Activated T-cell treated with anti-CD3 and anti-CD28 coated beads for 4 hours (primary cell): Measurements from ENCODE around the gene BAG3.
"Not testable (repeated sequence)": the region's sequence is repeated elsewhere in the genome, so short reads cannot be mapped to it uniquely, and the experiment has no call there.

Source experiments
- DNase-seq: peaks from one replicate; pipeline ENCODE4 v3.0.0-alpha.2; 2020

The BAG3 gene

GRCh38 chr10:119694608-119695007 lies 43.4 kb downstream of the BAG3 start:
- no peak for DNase-seq

GRCh38 chr10:119700321-119700954 lies 49.3 kb downstream of the BAG3 start:
- DNase-seq = no peak

- DNase-seq = no peak
These were observed 50.7 kb downstream of the BAG3 start for GRCh38 chr10:119701861-119702260.

- no peak for DNase-seq
These were observed 51.4 kb downstream of the BAG3 start for GRCh38 chr10:119702583-119702982.

- DNase-seq = no peak
These were observed 52.8 kb downstream of the BAG3 start for GRCh38 chr10:119703903-119704508.

- no peak for DNase-seq
These were observed 54.3 kb downstream of the BAG3 start for GRCh38 chr10:119705434-119705831.

GRCh38 chr10:119706521-119707278 lies 55.5 kb downstream of the BAG3 start:
- DNase-seq = no peak

- DNase-seq = not testable (repeated sequence)
These were observed 56.2 kb downstream of the BAG3 start for GRCh38 chr10:119707331-119707730.

- not testable (repeated sequence) for DNase-seq
These were observed 59.8 kb downstream of the BAG3 start for GRCh38 chr10:119710935-119711334.

GRCh38 chr10:119713744-119714483 lies 62.7 kb downstream of the BAG3 start:
- no peak for DNase-seq

- no peak for DNase-seq
These were observed 63.3 kb downstream of the BAG3 start for GRCh38 chr10:119714484-119714816.

GRCh38 chr10:119715628-119716505 lies 64.7 kb downstream of the BAG3 start:
- no peak for DNase-seq

GRCh38 chr10:119723161-119723560 lies 72.0 kb downstream of the BAG3 start:
- no peak for DNase-seq

- DNase-seq = no peak
These were observed 72.4 kb downstream of the BAG3 start for GRCh38 chr10:119723624-119724023.

GRCh38 chr10:119724593-119725516 lies 73.7 kb downstream of the BAG3 start:
- no peak for DNase-seq

GRCh38 chr10:119725517-119725827 lies 74.3 kb downstream of the BAG3 start:
- no peak for DNase-seq

GRCh38 chr10:119725828-119726675 lies 74.9 kb downstream of the BAG3 start, which contains the start of gene INPP5F:
Gene INPP5F, plus strand, starts transcription at chr10:119726050. Its CDS starts 213 bp downstream, at chr10:119726263.
- DNase-seq = peak; percentile 99

GRCh38 chr10:119726676-119727261 lies 75.6 kb downstream of the BAG3 start:
- DNase-seq = no peak
